ENCODE measurements around the gene SCN8A.

The SCN8A gene

DNA sequence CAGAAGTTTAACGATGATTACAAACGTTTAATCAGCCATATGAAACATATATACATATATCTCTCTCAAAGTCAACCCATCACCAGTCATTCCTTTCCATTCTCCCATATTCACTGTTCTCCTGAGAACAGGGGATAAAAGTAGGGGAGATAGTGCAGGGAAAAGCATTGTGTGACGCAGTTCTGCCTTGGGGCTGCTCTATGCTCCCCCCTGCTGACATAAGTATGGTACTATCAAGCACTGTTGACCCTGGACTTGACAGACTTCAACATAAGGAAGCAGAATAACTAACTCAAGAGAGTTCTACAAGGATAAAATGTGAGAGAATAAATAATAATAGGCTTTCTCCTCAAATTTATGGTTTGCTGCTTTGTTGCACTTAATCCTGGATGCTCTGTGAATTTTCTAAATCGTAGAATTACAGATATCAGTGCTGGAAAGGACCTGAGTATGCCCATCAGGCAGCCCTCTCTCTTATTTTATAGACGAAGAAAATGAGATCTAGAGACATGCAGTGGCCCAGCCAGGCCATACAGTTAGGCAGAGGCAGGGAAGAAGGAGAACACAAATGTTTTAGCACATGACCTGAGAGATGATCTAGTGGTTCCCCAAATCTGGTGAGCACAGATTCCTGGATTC is 87.2 kb downstream of the SCN8A start:
- H3K4me3 ChIP-seq (ENCODE audit: low read length), result no peak overlapping the region
- peak; percentile 64 for DNase-seq (ENCODE audit: low read depth)
- TF ChIP-seq CTCF (conservative IDR thresholded peaks at IDR 0.05; ENCODE audit: low read length), result peak; percentile 91

- TF ChIP-seq CTCF (conservative IDR thresholded peaks at IDR 0.05; ENCODE audit: low read length), result no peak
- DNase-seq (ENCODE audit: low read depth), result no peak
- H3K4me3 ChIP-seq (ENCODE audit: low read length), result no peak overlapping the region
These were observed 91.9 kb downstream of the SCN8A start for GRCh38 chr12:51682981-51683380.

DNA sequence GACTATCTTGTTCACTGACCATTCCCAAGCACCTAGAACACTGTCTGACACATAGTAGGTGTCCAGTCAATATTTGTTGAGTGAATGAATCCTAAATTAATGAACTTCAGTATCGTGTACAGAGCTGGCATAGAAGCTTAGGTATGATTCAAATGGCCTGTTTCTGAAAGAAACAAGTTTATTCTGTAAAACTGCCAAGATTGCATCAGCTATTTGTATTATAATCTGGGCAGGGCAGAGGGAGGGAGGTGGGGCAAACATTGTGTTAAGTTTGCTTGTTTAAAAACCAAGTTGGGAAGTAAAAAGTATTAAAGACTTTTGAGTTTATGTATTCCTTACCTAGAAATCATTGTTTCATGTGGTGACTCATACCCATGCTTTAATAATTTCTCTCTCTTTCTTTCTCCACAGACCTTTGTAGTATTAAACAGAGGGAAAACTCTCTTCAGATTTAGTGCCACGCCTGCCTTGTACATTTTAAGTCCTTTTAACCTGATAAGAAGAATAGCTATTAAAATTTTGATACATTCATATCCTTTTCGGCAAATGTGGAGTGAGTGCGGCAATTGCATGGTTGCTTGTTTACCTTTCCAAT is 92.8 kb downstream of the SCN8A start:
- DNase-seq (ENCODE audit: low read depth), result peak; percentile 78
- no peak overlapping the region for H3K4me3 ChIP-seq (ENCODE audit: low read length)
- TF ChIP-seq CTCF (conservative IDR thresholded peaks at IDR 0.05; ENCODE audit: low read length), result no peak

- no peak for TF ChIP-seq CTCF (conservative IDR thresholded peaks at IDR 0.05; ENCODE audit: low read length)
- no peak overlapping the region for H3K4me3 ChIP-seq (ENCODE audit: low read length)
- DNase-seq (ENCODE audit: low read depth), result peak; percentile 65
These were observed 95.7 kb downstream of the SCN8A start for GRCh38 chr12:51686727-51687126.

DNA sequence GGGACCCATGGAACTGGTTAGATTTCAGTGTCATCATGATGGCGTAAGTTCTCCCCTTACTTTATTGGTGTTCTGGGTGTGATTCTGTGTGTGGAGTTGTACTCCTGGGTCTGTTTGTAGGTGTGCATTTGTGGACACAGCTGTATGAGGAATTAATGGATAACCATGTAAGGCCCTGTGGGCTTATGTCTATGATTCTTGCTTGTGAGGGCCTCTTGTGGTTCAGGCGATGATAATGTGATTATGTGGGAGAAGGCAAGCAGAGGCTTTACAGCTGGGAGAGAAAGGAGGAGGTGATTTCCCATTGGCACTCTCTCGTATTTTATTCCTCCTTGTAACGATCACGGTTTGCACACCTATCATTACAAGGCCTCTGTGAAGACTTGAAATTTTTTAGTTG is 96.1 kb downstream of the SCN8A start:
- H3K4me3 ChIP-seq (ENCODE audit: low read length), result no peak overlapping the region
- no peak for DNase-seq (ENCODE audit: low read depth)
- no peak for TF ChIP-seq CTCF (conservative IDR thresholded peaks at IDR 0.05; ENCODE audit: low read length)

GRCh38 chr12:51687614-51688013 is 96.6 kb downstream of the SCN8A start:
- H3K4me3 ChIP-seq (ENCODE audit: low read length), result no peak overlapping the region
- peak; percentile 92 for DNase-seq (ENCODE audit: low read depth)
- no peak for TF ChIP-seq CTCF (conservative IDR thresholded peaks at IDR 0.05; ENCODE audit: low read length)

DNA sequence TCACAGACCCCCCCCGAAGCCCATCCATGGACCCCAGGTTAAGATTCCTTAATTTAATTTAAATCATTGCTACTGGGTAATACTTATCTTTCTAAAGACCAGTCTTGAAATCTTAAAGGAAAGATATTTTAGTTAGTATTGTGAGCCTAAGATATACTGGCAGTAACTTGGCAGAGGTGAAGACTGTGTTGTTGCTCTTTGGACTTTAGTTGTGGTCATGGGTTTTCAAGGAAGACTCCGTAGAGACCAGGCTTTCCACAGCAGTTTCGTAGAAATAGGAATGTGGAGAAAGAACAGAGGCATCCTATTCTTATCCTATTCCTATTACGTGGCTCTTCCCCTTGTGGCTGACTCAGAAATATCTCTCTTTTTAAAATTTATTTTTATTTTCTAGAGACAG is 99.0 kb downstream of the SCN8A start:
- DNase-seq (ENCODE audit: low read depth), result no peak
- H3K4me3 ChIP-seq (ENCODE audit: low read length), result no peak overlapping the region
- TF ChIP-seq CTCF (conservative IDR thresholded peaks at IDR 0.05; ENCODE audit: low read length), result no peak
